IPS-20b (cell line): Measurements from ENCODE around the gene FYN.
A peak's percentile ranks its signal among the peaks of the same experiment; 100 is the strongest.
"Not testable (repeated sequence)": the region's sequence is repeated elsewhere in the genome, so short reads cannot be mapped to it uniquely, and the experiment has no call there.

ENCODE experiments used
- H3K27ac ChIP-seq: one replicate; pipeline ENCODE4 v1.5.1; 2013; ENCODE audit warnings: low read length
- H3K27me3 ChIP-seq: 2 replicates; pipeline ENCODE4 v1.6.1; 2013; ENCODE audit warnings: mild to moderate bottlenecking, low read length, inconsistent platforms; ENCODE audit not compliant: insufficient read depth
- H3K36me3 ChIP-seq: 2 replicates; pipeline ENCODE4 v1.6.1; 2013; ENCODE audit warnings: low read depth, mild to moderate bottlenecking, inconsistent platforms, low read length, moderate library complexity; ENCODE audit not compliant: insufficient read depth
- H3K4me1 ChIP-seq: 2 replicates; pipeline ENCODE4 v1.6.1; 2013; ENCODE audit warnings: mild to moderate bottlenecking, control low read depth, inconsistent platforms, low read length, moderate library complexity; ENCODE audit not compliant: insufficient read depth
- H3K4me3 ChIP-seq: 2 replicates; pipeline ENCODE4 v1.5.1; 2013; ENCODE audit warnings: mild to moderate bottlenecking, low read length, inconsistent platforms
- H3K9ac ChIP-seq: 2 replicates; pipeline ENCODE4 v1.6.1; 2013; ENCODE audit warnings: low read depth, mild to moderate bottlenecking, inconsistent platforms, low read length, moderate library complexity
- H3K9me3 ChIP-seq: 2 replicates; pipeline ENCODE4 v1.6.1; 2013; ENCODE audit warnings: mild to moderate bottlenecking, low read depth, low read length, inconsistent platforms; ENCODE audit not compliant: insufficient read depth

Gene FYN

GRCh38 chr6:111646942-111647341 is 226.3 kb downstream of the FYN start:
- Histone ChIP-seq H3K9me3 (no peaks in the 10 kb centered on the region), H3K27ac (no peak overlapping the region), H3K36me3 (no peaks in the 10 kb centered on the region), H3K4me1 (no peaks in the 10 kb centered on the region), H3K27me3 (no peaks in the 10 kb centered on the region), H3K4me3 (no peak overlapping the region), H3K9ac (no peak overlapping the region)

GRCh38 chr6:111646034-111646433 is 227.2 kb downstream of the FYN start:
- Histone ChIP-seq H3K27ac (no peak overlapping the region), H3K27me3 (no peaks in the 10 kb centered on the region), H3K36me3 (no peaks in the 10 kb centered on the region), H3K9me3 (no peaks in the 10 kb centered on the region), H3K4me3 (no peak overlapping the region), H3K9ac (no peak overlapping the region), H3K4me1 (no peaks in the 10 kb centered on the region)

GRCh38 chr6:111644893-111645430 is 228.3 kb downstream of the FYN start:
- H3K4me1 ChIP-seq, result no peaks in the 10 kb centered on the region
- no peak overlapping the region for H3K9ac ChIP-seq
- H3K27me3 ChIP-seq, result no peaks in the 10 kb centered on the region
- no peak overlapping the region for H3K27ac ChIP-seq
- no peaks in the 10 kb centered on the region for H3K36me3 ChIP-seq
- H3K9me3 ChIP-seq, result no peaks in the 10 kb centered on the region
- H3K4me3 ChIP-seq, result no peak overlapping the region

GRCh38 chr6:111642463-111643158 is 230.6 kb downstream of the FYN start:
- Histone ChIP-seq H3K4me1 (no peaks in the 10 kb centered on the region), H3K9me3 (0 out of 2 replicates have a peak, but pooled peaks cover 2% of the 10 kb centered on the region), H3K27ac (no peak overlapping the region), H3K9ac (no peak overlapping the region), H3K36me3 (no peaks in the 10 kb centered on the region), H3K4me3 (no peak overlapping the region), H3K27me3 (no peaks in the 10 kb centered on the region)

- no peak overlapping the region for H3K9ac ChIP-seq
- H3K4me1 ChIP-seq, result no peaks in the 10 kb centered on the region
- H3K27me3 ChIP-seq, result no peaks in the 10 kb centered on the region
- no peaks in the 10 kb centered on the region for H3K36me3 ChIP-seq
- no peak overlapping the region for H3K27ac ChIP-seq
- no peak overlapping the region for H3K4me3 ChIP-seq
- H3K9me3 ChIP-seq, result 0 out of 2 replicates have a peak, but pooled peaks cover 2% of the 10 kb centered on the region
Measured at GRCh38 chr6:111639266-111639665, 234.0 kb downstream of the FYN start.

GRCh38 chr6:111634981-111635380 is 238.3 kb downstream of the FYN start:
- peaks cover 11% of the 10 kb centered on the region; the same call in 1 of the 2 replicates for H3K4me1 ChIP-seq
- H3K36me3 ChIP-seq, H3K9me3 ChIP-seq, H3K9ac ChIP-seq, H3K4me3 ChIP-seq, H3K27ac ChIP-seq, H3K27me3 ChIP-seq: not testable (repeated sequence)

GRCh38 chr6:111633822-111634221 is 239.4 kb downstream of the FYN start:
- Histone ChIP-seq H3K9ac (no peak overlapping the region), H3K27ac (no peak overlapping the region), H3K9me3 (no peaks in the 10 kb centered on the region), H3K4me3 (no peak overlapping the region), H3K4me1 (peaks cover 11% of the 10 kb centered on the region; the same call in 1 of the 2 replicates), H3K36me3 (no peaks in the 10 kb centered on the region), H3K27me3 (no peaks in the 10 kb centered on the region)

GRCh38 chr6:111632468-111633247 is 240.6 kb downstream of the FYN start:
- Histone ChIP-seq H3K27ac (no peak overlapping the region), H3K4me1 (peaks cover 11% of the 10 kb centered on the region; the same call in 1 of the 2 replicates), H3K4me3 (peak overlapping the region; percentile 13; the same call in 1 of the 2 replicates), H3K36me3 (no peaks in the 10 kb centered on the region), H3K27me3 (no peaks in the 10 kb centered on the region), H3K9ac (no peak overlapping the region), H3K9me3 (no peaks in the 10 kb centered on the region)

GRCh38 chr6:111631903-111632460 is 241.3 kb downstream of the FYN start:
- Histone ChIP-seq H3K27ac (no peak overlapping the region), H3K27me3 (no peaks in the 10 kb centered on the region), H3K4me1 (peaks cover 11% of the 10 kb centered on the region; the same call in 1 of the 2 replicates), H3K4me3 (peak overlapping the region; percentile 13; the same call in 1 of the 2 replicates), H3K36me3 (no peaks in the 10 kb centered on the region), H3K9ac (no peak overlapping the region), H3K9me3 (no peaks in the 10 kb centered on the region)

GRCh38 chr6:111631018-111631417 is 242.2 kb downstream of the FYN start:
- H3K27me3 ChIP-seq, result no peaks in the 10 kb centered on the region
- H3K36me3 ChIP-seq, result no peaks in the 10 kb centered on the region
- no peaks in the 10 kb centered on the region for H3K9me3 ChIP-seq
- H3K4me1 ChIP-seq, result peaks cover 11% of the 10 kb centered on the region; the same call in 1 of the 2 replicates
- H3K27ac ChIP-seq, result no peak overlapping the region
- H3K4me3 ChIP-seq, result no peak overlapping the region
- no peak overlapping the region for H3K9ac ChIP-seq

GRCh38 chr6:111628142-111628850 is 245.0 kb downstream of the FYN start:
- no peaks in the 10 kb centered on the region for H3K9me3 ChIP-seq
- H3K4me1 ChIP-seq, result peaks cover 14% of the 10 kb centered on the region; the same call in 1 of the 2 replicates
- no peak overlapping the region for H3K4me3 ChIP-seq
- no peak overlapping the region for H3K9ac ChIP-seq
- H3K27ac ChIP-seq, result no peak overlapping the region
- no peaks in the 10 kb centered on the region for H3K36me3 ChIP-seq
- H3K27me3 ChIP-seq, result no peaks in the 10 kb centered on the region
